Posterior cingulate gyrus (tissue), 11 donors: ENCODE measurements around the gene ZNF774.
"Not testable (repeated sequence)": the region's sequence is repeated elsewhere in the genome, so short reads cannot be mapped to it uniquely, and the experiment has no call there.

Experiments used
- DNase-seq, 10 donors: peaks; one replicate each; pipeline versions ENCODE4 v3.0.0 to v3.0.0-alpha.2; 2020 to 2021; ENCODE audit warnings: mixed read lengths in 3 of 10
- intact Hi-C: fragments of 100-400 bp; cut with DNase I; formaldehyde crosslinking; loops from one replicate; pipeline ENCODE4 v1.15.1; 2023

ZNF774 gene

GRCh38 chr15:90352107-90352893 is at the start of gene ZNF774:
TSS of gene ZNF774 (plus strand) at chr15:90352284. CDS start at chr15:90354661, 2,377 bp downstream.
- intact Hi-C loops: loop anchor here (5.0 kb wide), 1 partner anchor 35 kb away; the partner anchor contains the start of gene IQGAP1
- peak; percentile 77 to 98 (median 88) for DNase-seq

DNA sequence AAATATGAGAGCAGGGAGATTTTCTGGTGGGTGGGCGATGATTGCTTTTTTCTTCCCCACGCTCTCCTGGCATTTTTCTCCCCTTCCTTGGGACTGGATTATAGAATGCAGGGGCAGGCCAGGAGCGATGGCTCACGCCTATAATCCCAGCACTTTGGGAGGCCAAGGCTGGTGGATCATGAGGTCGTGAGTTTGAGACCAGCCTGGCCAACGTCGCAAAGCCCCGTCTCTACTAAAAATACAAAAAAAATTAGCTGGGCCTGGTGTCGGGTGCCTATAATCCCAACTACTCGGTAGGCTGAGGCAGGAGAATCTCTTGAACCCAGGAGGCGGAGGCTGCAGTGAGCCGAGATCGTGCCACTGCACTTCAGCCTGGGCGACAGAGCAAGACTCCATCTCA is 46.7 kb upstream of the ZNF774 start:
- DNase-seq, intact Hi-C loops: not testable (repeated sequence)

DNA sequence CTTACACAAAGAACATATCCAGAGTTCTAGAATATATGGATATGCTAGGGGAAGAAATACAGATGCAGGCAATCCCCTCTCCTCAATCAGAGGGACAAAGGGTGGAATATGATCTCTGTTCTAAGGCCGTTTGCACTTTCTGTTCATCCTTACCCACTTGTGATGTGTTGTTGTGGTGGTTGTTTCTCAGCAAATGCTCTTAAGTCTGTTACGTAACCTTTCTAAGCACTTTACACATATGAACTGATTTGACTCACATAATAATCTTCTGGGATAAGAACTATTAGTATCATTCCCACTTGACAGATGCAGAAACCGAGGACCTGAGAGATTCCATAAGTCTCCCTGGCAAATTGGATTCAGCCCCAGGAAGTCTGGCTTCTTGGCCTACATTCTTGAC is 46.2 kb upstream of the ZNF774 start:
- no peak for DNase-seq
- intact Hi-C loops: no loop called here

DNA sequence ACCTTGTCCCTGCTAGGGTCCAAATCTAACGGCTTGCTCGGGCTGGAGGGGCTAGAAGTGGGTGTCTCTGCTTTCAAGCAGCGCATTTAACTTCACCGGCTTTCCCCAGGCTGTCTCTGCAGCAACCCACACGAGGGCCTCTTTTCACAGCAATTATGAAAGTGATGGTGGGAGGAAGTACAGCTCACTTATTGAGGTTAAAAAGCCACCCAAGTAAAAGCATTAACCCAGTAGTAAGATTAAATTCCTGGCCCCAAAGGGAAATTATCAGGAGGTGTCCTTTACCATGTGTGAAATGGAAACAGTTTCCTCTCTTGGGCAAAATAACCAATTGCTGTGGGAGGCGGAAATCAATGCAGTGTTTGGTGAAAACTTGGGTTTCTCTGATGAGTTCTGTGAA is 45.5 kb upstream of the ZNF774 start:
- intact Hi-C loops: no loop called here
- DNase-seq: no peak

GRCh38 chr15:90307661-90308060 is 44.4 kb upstream of the ZNF774 start:
- intact Hi-C loops: no loop called here
- no peak for DNase-seq

DNA sequence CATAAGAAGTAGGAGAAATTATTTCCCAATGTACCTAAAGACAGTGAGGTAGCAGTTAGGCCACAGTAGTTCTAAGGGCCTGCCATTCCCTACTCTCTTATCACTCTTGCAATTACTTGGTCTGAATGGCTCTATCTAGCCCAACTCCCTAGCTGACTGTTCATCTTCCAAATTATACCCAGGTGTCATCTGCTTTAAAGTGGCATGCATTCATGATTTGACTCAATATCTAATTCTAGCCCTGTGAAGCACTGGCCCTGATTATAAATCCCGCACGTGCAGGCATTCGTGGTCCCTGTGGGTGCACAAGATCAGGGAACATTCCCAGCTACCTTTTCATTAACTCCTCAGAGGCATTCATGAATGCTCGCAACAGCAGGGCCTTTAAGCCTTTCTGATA is 43.1 kb upstream of the ZNF774 start:
- intact Hi-C loops: no loop called here

DNA sequence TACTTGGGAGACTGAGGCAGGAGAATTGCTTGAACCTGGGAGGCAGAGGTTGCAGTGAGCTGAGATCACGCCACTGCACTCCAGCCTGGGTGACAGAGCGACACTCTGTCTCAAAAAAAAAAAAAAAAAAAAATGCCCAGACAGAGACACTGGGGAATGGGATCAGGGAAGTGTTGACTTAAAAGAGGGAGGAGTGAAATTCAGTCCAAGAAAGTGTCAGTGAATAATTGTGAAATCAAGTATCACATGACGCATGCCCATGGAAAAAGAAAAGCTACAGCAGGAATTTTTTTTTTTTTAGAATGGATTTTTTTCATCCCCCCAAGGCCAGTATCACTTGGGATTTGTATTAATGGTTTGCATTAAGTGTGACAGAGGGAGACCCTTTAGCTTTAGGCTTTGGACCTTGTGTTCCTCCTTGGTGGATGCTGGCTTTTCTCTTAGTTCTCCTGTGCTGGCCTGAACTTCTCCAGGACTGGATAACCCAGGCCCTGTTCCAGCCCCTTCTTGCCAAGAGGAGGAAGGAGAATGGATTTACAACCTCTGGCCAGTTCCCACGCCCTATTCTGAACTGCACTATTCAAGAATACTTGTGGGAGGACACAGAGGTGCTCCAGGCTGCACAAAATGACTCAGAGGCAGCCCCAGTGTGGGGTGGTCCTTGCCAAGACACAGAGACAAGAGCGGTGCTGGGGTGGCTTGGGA is 36.7 kb upstream of the ZNF774 start:
- intact Hi-C loops: no loop called here
- peak in 2 of 10 donors; percentile 16 to 34 for DNase-seq

More for the DNA sequence above, 43.1 kb upstream of the ZNF774 start:
- DNase-seq: no peak

GRCh38 chr15:90316139-90316538 is 35.9 kb upstream of the ZNF774 start:
- intact Hi-C loops: no loop called here
- no peak for DNase-seq

DNA sequence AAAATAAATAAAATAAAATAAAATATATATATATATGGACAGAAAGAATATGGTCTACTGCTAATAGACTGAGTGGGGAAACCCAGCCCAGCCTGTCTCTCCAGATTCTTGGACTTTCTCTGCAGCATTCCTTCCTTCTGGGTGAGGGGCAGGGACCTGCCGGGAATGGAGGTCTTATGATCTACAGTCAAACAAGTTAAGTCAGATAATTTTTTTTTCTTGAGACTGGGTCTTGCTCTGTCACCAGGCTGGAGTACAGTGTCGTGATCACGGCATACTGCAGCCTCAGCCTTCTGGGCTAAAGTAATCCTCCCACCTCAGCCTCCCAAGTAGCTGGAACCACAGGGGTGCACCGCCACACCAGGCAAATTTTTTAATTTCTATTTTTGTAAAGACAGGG is 33.5 kb upstream of the ZNF774 start:
- no peak for DNase-seq
- intact Hi-C loops: no loop called here

GRCh38 chr15:90320062-90320884 is 31.8 kb upstream of the ZNF774 start:
- intact Hi-C loops: loop anchor here (1.0 to 5.0 kb wide), 3 partner anchors 42 to 567 kb away; no protein-coding TSS in a partner anchor
- peak; percentile 57 to 97 (median 76) for DNase-seq

- intact Hi-C loops: loop anchor here (1.0 to 5.0 kb wide), 3 partner anchors 41 to 566 kb away; no protein-coding TSS in a partner anchor
- DNase-seq: no peak
Measured at GRCh38 chr15:90320885-90321278, 31.2 kb upstream of the ZNF774 start.

GRCh38 chr15:90322538-90322937 is 29.5 kb upstream of the ZNF774 start:
- intact Hi-C loops: loop anchor here (5.0 kb wide), 2 partner anchors 40 to 565 kb away; no protein-coding TSS in a partner anchor
- DNase-seq: no peak

DNA sequence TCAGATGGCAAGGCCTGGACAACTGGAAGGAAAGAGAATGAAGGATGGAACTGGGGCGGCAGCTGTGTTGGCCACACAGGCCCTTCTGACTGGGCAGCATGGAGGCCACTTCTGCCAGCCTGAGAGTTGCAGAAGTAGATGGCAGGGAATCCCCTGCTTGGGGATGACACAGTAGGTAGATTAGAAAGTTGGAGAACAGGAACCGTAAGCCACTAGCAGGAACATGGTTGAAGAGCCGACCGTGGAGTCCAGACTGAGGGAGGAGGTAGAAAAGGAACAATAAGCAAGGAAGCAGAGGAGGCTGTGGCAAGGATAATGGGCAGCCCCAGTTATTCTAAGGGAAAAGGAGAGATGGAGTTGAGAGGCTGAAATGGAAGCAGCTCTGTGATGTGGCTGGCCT is 26.4 kb upstream of the ZNF774 start:
- intact Hi-C loops: no loop called here
- DNase-seq: no peak

- DNase-seq: no peak
- intact Hi-C loops: no loop called here
Measured at GRCh38 chr15:90326441-90326840, 25.6 kb upstream of the ZNF774 start.

DNA sequence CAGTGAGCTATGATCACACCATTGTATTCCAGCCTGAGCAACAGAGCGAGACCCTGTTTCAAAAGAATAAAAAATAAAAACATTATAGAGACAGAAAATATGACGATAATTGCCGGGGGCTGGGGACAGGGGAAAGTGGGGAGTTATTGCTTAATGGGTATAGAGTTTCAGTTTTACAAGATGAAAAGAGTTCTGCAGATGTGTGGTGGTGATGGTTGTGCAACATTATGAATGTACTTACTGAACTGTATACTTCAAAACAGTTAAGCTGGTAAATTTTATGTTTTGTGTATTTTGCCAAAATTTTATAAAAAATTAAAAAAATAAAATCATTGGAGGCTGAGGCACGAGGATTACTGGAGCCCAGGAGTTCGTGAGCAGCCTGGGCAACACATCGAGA is 24.8 kb upstream of the ZNF774 start:
- intact Hi-C loops: no loop called here

GRCh38 chr15:90334304-90334731 is 17.8 kb upstream of the ZNF774 start:
- DNase-seq: no peak
- intact Hi-C loops: no loop called here

More for the DNA sequence above, 24.8 kb upstream of the ZNF774 start:
- DNase-seq: no peak

GRCh38 chr15:90336705-90337141 is 15.4 kb upstream of the ZNF774 start:
- intact Hi-C loops: no loop called here
- no peak for DNase-seq

GRCh38 chr15:90337256-90337655 is 14.8 kb upstream of the ZNF774 start:
- DNase-seq: peak in 1 of 10 donors; percentile 2
- intact Hi-C loops: no loop called here

DNA sequence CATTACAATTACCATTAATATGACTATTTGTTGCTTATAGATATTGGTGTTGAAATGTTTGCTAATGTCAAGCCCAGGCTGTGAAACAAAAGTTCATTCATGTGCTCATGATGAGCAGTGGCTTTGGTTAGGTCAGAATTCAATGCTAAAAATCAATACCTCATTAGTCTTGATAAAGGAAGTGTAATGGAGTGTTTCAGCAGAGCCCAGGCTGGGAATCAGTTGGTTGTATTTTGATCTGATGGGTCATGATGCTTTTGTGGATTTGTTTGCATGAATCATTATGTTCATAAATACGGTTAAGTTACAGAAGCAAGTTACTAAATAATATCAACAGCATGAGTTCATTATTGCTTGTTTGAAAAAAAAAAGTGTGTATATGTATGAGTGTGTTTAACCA is 13.6 kb upstream of the ZNF774 start:
- DNase-seq: no peak
- intact Hi-C loops: no loop called here

DNA sequence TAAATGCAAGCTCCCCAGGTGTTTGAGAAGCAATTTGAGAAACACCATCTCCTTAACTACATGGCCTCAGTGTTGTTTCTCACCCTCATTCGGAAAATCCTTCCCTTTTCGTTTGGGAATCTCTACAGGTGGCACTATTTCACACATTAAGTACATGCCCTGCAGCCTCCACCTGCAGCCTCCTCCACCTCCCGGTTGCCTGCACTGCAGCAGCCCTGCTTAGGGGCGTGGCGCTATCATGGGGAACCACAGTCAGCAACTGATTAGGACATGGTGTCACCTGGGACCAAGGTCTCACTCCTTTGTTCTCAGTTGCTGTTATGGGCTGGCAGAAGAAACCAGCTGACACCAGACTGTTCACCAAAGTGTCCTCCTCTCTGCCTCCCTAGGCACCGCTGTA is 11.7 kb upstream of the ZNF774 start:
- intact Hi-C loops: no loop called here
- DNase-seq: peak in 1 of 10 donors; percentile 41
